Esophagus squamous epithelium (tissue), 4 donors: ENCODE data around the gene TSEN15.

Source experiments
- POLR2A ChIP-seq, 4 donors: fragments of 450-650 bp; IDR thresholded peaks; one replicate each; pipeline ENCODE4 v1.6.1; 2017; ENCODE audit warnings: antibody characterized with exemption in 4 of 4, mild to moderate bottlenecking in 4 of 4, moderate library complexity in 3 of 4
- TF ChIP-seq, protein P1 (sequence below), 6 experiments: fragments of 450-650 bp in 4 of 6; fragments of 200-600 bp in 2 of 6; sonication (generic) in 2 of 6; IDR thresholded peaks; one replicate each; pipeline ENCODE4 v1.5.1; 2016 to 2019; ENCODE audit warnings: antibody characterized with exemption in 6 of 6, mild to moderate bottlenecking in 4 of 6, moderate library complexity in 4 of 6

DNA sequence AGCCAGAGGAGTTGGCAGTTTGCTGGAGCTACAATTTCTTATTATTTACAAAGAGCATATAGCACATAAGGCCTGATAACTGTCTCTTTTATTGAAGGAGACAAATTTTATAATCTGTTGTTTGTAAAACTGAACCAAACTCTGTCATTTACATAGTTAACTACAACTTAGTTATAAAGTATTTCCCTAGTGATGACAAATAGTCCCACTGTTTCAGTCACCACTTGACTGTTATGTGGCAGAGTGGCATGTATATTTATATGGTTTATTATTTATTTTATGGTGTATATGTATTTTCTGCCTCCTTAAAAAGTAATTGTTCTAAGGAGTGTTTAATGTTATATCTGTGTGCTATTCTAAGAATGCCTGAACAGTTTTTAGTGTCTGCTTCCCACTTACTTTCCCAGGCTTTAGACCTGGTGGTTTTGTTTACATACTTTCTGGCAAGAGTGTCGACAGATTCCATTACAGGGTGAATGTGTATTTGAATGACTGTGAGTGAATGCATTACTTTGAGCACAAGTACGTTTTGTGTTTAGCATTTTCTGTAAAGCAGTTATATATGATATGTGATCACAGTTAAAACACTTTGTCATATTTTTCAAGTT is 10.0 kb downstream of the TSEN15 start:
- TF ChIP-seq, protein P1, sequence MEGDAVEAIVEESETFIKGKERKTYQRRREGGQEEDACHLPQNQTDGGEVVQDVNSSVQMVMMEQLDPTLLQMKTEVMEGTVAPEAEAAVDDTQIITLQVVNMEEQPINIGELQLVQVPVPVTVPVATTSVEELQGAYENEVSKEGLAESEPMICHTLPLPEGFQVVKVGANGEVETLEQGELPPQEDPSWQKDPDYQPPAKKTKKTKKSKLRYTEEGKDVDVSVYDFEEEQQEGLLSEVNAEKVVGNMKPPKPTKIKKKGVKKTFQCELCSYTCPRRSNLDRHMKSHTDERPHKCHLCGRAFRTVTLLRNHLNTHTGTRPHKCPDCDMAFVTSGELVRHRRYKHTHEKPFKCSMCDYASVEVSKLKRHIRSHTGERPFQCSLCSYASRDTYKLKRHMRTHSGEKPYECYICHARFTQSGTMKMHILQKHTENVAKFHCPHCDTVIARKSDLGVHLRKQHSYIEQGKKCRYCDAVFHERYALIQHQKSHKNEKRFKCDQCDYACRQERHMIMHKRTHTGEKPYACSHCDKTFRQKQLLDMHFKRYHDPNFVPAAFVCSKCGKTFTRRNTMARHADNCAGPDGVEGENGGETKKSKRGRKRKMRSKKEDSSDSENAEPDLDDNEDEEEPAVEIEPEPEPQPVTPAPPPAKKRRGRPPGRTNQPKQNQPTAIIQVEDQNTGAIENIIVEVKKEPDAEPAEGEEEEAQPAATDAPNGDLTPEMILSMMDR (IDR thresholded peaks at IDR 0.05): no peak
- TF ChIP-seq POLR2A (IDR thresholded peaks at IDR 0.05): no peak
